ENCODE results near the gene ITGA1.

DNA sequence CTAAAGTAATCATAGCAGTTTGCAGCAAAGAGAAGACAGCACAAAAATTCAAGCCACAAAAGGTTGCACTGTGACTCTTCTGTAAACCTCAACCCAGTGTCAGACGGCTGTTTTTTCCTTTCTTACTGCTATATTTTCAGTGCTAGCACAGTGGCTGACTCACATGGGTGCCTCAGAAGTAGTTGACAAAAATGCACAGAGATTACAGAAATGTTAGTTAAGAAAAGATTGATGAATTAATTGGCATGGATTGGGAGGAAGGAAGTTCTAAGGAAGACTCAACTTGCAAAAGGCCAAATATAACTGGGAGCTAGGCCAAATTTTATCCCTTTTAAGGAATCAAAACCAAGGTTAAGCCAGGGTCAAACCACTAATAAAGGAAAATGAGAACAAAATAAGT lies 43.7 kb upstream of the ITGA1 start:
- TF ChIP-seq, protein P1, sequence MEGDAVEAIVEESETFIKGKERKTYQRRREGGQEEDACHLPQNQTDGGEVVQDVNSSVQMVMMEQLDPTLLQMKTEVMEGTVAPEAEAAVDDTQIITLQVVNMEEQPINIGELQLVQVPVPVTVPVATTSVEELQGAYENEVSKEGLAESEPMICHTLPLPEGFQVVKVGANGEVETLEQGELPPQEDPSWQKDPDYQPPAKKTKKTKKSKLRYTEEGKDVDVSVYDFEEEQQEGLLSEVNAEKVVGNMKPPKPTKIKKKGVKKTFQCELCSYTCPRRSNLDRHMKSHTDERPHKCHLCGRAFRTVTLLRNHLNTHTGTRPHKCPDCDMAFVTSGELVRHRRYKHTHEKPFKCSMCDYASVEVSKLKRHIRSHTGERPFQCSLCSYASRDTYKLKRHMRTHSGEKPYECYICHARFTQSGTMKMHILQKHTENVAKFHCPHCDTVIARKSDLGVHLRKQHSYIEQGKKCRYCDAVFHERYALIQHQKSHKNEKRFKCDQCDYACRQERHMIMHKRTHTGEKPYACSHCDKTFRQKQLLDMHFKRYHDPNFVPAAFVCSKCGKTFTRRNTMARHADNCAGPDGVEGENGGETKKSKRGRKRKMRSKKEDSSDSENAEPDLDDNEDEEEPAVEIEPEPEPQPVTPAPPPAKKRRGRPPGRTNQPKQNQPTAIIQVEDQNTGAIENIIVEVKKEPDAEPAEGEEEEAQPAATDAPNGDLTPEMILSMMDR (conservative IDR thresholded peaks at IDR 0.05) = no peak
- no peak for TF ChIP-seq EZH2 (IDR thresholded peaks at IDR 0.05; ENCODE audit: low read depth)
